PC-3 (cell line): ENCODE data around the gene PCDHA5. TPM values are rescaled to one million over a fixed set of nuclear protein-coding genes. Genes with fewer than 3 reads are reported as not detected.
A peak's percentile ranks its signal among the peaks of the same experiment; 100 is the strongest.
"Not testable (repeated sequence)": the region's sequence is repeated elsewhere in the genome, so short reads cannot be mapped to it uniquely, and the experiment has no call there.

Source experiments
- ATAC-seq: fragments of 200-7000 bp; cut with Tn5 transposase; 2 replicates; pipeline ENCODE4 v1.9.1; 2020; ENCODE audit warnings: mild to moderate bottlenecking, moderate library complexity
- BruUV-seq: library from RNA; stranded (reverse); fragments of 400-500 nt; replicated peaks from 2 replicates; lab custom pipeline; 2021; lab: Mats Ljungman, UMichigan
- CTCF ChIA-PET: fragments of 300-600 bp; sonication (Branson Sonifier 250); formaldehyde crosslinking; loops from one replicate; lab custom pipeline; 2022; ENCODE audit warnings: antibody characterized with exemption; lab: Charles Lee
- POLR2A ChIA-PET: fragments of 300-600 bp; sonication (Branson Sonifier 250); formaldehyde crosslinking; loops from one replicate; lab custom pipeline; 2022; ENCODE audit warnings: antibody characterized with exemption; ENCODE audit not compliant: unreplicated experiment; lab: Charles Lee
- DNase-seq: peaks from one replicate; pipeline ENCODE4 v3.0.0-alpha.2; 2015
- H2AFZ ChIP-seq: fragments of 300-600 bp; sonication (generic); 2 replicates; pipeline ENCODE4 v1.6.0; 2016; ENCODE audit warnings: antibody characterized with exemption, low read length
- H3F3A ChIP-seq: fragments of 300-600 bp; sonication (generic); one replicate; pipeline ENCODE4 v1.6.0; 2017; ENCODE audit warnings: antibody characterized with exemption, low read length, control low read depth, mild to moderate bottlenecking; ENCODE audit not compliant: unreplicated experiment
- H3K27ac ChIP-seq: fragments of 300-600 bp; sonication (generic); 2 replicates; pipeline ENCODE4 v1.5.1; 2016; ENCODE audit warnings: mild to moderate bottlenecking, low read length
- H3K27me3 ChIP-seq: fragments of 300-600 bp; sonication (generic); 2 replicates; pipeline ENCODE4 v1.6.1; 2016; ENCODE audit warnings: low read length, mixed read lengths
- H3K36me3 ChIP-seq: fragments of 300-600 bp; sonication (generic); 2 replicates; pipeline ENCODE4 v1.6.1; 2016; ENCODE audit warnings: low read depth, mixed run types, low read length, mixed read lengths
- H3K4me1 ChIP-seq: fragments of 300-600 bp; sonication (generic); 2 replicates; pipeline ENCODE4 v1.5.1; 2016; ENCODE audit warnings: low read length; ENCODE audit not compliant: insufficient read depth
- H3K4me2 ChIP-seq: fragments of 300-600 bp; sonication (generic); 2 replicates; pipeline ENCODE4 v1.6.0; 2016; ENCODE audit warnings: low read length
- H3K4me3 ChIP-seq: fragments of 300-600 bp; sonication (generic); 2 replicates; pipeline ENCODE4 v1.5.1; 2016; ENCODE audit warnings: mild to moderate bottlenecking, low read length, mixed read lengths
- H3K79me2 ChIP-seq: fragments of 300-600 bp; sonication (generic); 2 replicates; pipeline ENCODE4 v1.6.1; 2017; ENCODE audit warnings: low read length, mixed read lengths
- H3K9ac ChIP-seq: fragments of 300-600 bp; sonication (generic); 2 replicates; pipeline ENCODE4 v1.6.0; 2016; ENCODE audit warnings: mild to moderate bottlenecking, low read length
- H3K9me2 ChIP-seq: fragments of 300-600 bp; sonication (generic); replicated peaks from 2 replicates; pipeline ENCODE4 v1.6.1; 2016; ENCODE audit warnings: mixed run types, low read length, mixed read lengths
- H3K9me3 ChIP-seq: fragments of 300-600 bp; sonication (generic); 2 replicates; pipeline ENCODE4 v1.6.1; 2016; ENCODE audit warnings: low read length, mixed read lengths
- H4K20me1 ChIP-seq: fragments of 300-600 bp; sonication (generic); 2 replicates; pipeline ENCODE4 v1.6.1; 2016; ENCODE audit warnings: low read length, mixed read lengths
- EZH2 ChIP-seq: fragments of 300-600 bp; sonication (generic); IDR thresholded peaks from one replicate; pipeline ENCODE4 v1.6.1; 2017; ENCODE audit warnings: antibody characterized with exemption, mild to moderate bottlenecking, low read length; ENCODE audit not compliant: unreplicated experiment
- EZH2phosphoT487 ChIP-seq: fragments of 300-600 bp; sonication (generic); IDR thresholded peaks from 2 replicates; pipeline ENCODE4 v1.6.1; 2018; ENCODE audit warnings: mild to moderate bottlenecking, antibody characterized with exemption, low read length, borderline replicate concordance
- intact Hi-C: fragments of 100-400 bp; cut with micrococcal nuclease; formaldehyde crosslinking; loops from 2 replicates; pipeline ENCODE4 v1.9.0; 2023
- total RNA-seq: library from RNA; depleted of rRNA; stranded (reverse); fragments of >200 nt; gene quantifications from 2 replicates; pipeline ENCODE4 v1.2.3, GENCODE V29; 2014
- TF ChIP-seq, protein P1 (sequence below): fragments of 300-600 bp; sonication (generic); conservative IDR thresholded peaks from 2 replicates; pipeline ENCODE4 v1.5.1; 2017; ENCODE audit warnings: antibody characterized with exemption, low read depth, mild to moderate bottlenecking, low read length

Gene PCDHA5
- total RNA-seq, 1 experiment from 2014 or later: 1.5 TPM

DNA sequence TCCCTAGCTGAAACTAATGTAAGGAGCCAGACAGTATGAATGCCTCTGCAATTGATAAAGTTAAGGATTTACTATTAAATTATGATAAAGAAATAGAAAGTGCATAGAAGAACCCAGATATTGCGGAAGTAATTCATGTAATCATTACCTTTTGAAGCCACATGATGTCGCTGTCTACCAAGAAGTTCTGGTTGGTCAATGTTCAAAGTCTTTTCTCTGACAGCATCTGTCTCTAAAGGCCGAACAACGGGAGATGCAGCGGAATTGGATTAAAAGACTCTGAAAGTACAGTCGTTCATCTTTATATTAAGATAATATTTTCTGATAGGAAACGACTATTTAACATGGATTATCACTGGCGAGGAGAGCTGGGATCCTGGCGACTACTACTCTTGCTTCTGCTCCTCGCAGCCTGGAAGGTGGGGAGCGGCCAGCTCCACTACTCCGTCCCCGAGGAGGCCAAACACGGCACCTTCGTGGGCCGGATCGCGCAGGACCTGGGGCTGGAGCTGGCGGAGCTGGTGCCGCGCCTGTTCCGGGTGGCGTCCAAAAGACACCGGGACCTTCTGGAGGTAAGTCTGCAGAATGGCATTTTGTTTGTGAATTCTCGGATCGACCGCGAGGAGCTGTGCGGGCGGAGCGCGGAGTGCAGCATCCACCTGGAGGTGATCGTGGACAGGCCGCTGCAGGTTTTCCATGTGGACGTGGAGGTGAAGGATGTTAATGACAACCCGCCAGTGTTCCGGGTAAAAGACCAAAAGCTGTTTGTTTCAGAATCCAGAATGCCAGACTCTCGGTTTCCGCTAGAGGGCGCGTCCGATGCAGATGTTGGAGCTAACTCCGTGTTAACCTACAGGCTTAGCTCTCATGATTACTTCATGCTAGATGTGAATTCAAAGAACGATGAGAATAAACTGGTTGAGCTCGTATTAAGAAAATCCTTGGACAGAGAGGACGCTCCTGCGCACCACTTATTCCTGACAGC is 19.9 kb downstream of the PCDHA5 start, which contains the start of gene PCDHA8:
Gene PCDHA8 (plus strand): TSS at position 210 of the 985 bp plus-strand sequence. CDS start 135 bp downstream, at position 345.
- no peaks in the 10 kb centered on the region for H3K27me3 ChIP-seq
- POLR2A ChIA-PET: interaction anchor here (0.6 to 0.7 kb wide), 2 partner anchors 157 to 556 kb away, joined by 3 to 7 read pairs; no protein-coding TSS in a partner anchor
- no peaks in the 10 kb centered on the region for H3K9me3 ChIP-seq
- no peaks in the 10 kb centered on the region for H3K36me3 ChIP-seq
- H3K4me2 ChIP-seq: peak within 1 kb of the TSS; percentile 91
- CTCF ChIA-PET: interaction anchor here (0.5 to 1.5 kb wide), 13 partner anchors 20 to 1798 kb away, joined by 3 to 34 read pairs (median 4); partner anchors contain the start of genes PCDHA5 and PCDHB1
- ATAC-seq (peak; percentile 92), DNase-seq (peak; percentile 73)
- no peaks in the 10 kb centered on the region for H4K20me1 ChIP-seq
- no peaks in the 10 kb centered on the region for H3K79me2 ChIP-seq
- H3K9ac ChIP-seq: peak within 1 kb of the TSS; percentile 44; the same call in 1 of the 2 replicates
- H3K4me3 ChIP-seq: peak within 1 kb of the TSS; percentile 74
- no peaks in the 10 kb centered on the region for H3F3A ChIP-seq
- no peaks in the 10 kb centered on the region for H3K4me1 ChIP-seq
- no peak for TF ChIP-seq EZH2phosphoT487
- TF ChIP-seq, protein P1, sequence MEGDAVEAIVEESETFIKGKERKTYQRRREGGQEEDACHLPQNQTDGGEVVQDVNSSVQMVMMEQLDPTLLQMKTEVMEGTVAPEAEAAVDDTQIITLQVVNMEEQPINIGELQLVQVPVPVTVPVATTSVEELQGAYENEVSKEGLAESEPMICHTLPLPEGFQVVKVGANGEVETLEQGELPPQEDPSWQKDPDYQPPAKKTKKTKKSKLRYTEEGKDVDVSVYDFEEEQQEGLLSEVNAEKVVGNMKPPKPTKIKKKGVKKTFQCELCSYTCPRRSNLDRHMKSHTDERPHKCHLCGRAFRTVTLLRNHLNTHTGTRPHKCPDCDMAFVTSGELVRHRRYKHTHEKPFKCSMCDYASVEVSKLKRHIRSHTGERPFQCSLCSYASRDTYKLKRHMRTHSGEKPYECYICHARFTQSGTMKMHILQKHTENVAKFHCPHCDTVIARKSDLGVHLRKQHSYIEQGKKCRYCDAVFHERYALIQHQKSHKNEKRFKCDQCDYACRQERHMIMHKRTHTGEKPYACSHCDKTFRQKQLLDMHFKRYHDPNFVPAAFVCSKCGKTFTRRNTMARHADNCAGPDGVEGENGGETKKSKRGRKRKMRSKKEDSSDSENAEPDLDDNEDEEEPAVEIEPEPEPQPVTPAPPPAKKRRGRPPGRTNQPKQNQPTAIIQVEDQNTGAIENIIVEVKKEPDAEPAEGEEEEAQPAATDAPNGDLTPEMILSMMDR: peak; percentile 69
- H3K27ac ChIP-seq: no peak within 1 kb of the TSS
- intact Hi-C loops: loop anchor here (1.0 to 10.0 kb wide), 5 partner anchors 34 to 724 kb away; partner anchors contain the start of genes PCDHA12, PCDHA13 and PCDHA4
- BruUV-seq: no TSS peak
- H3K9me2 ChIP-seq: no peaks in the 10 kb centered on the region
- H2AFZ ChIP-seq: peak within 1 kb of the TSS; percentile 93

GRCh38 chr5:140842798-140843733 is 21.7 kb downstream of the PCDHA5 start:
- CTCF ChIA-PET: no interaction called here
- intact Hi-C loops: loop anchor here (10.0 kb wide), 1 partner anchor 722 kb away; no protein-coding TSS in a partner anchor
- no peak for ATAC-seq

GRCh38 chr5:140848139-140849102 is 27.0 kb downstream of the PCDHA5 start, which contains the start of gene PCDHA9:
Gene PCDHA9 (plus strand): TSS chr5:140848382. CDS start chr5:140848496, 114 bp downstream.
- H3K27me3 ChIP-seq, H3K9me2 ChIP-seq, POLR2A ChIA-PET, H3K9ac ChIP-seq, BruUV-seq, H3K27ac ChIP-seq, H3F3A ChIP-seq, H2AFZ ChIP-seq, CTCF ChIA-PET, ATAC-seq, H3K9me3 ChIP-seq, H3K4me2 ChIP-seq, H4K20me1 ChIP-seq, DNase-seq, H3K79me2 ChIP-seq, H3K4me3 ChIP-seq, H3K36me3 ChIP-seq, H3K4me1 ChIP-seq: not testable (repeated sequence)
- intact Hi-C loops: loop anchor here (10.0 kb wide), 1 partner anchor 716 kb away; no protein-coding TSS in a partner anchor

More at GRCh38 chr5:140842798-140843733, 21.7 kb downstream of the PCDHA5 start:
- no peak for DNase-seq
- TF ChIP-seq EZH2phosphoT487: no peak
- no peak for TF ChIP-seq EZH2
- TF ChIP-seq, protein P1: no peak
- no peaks in the 10 kb centered on the region for H3K79me2 ChIP-seq
- H4K20me1 ChIP-seq: no peaks in the 10 kb centered on the region
- H3K27me3 ChIP-seq: no peaks in the 10 kb centered on the region
- no TSS peak for BruUV-seq
- no peak overlapping the region for H3K4me3 ChIP-seq
- H3K9me2 ChIP-seq: no peaks in the 10 kb centered on the region
- no peaks in the 10 kb centered on the region for H3F3A ChIP-seq
- POLR2A ChIA-PET: no interaction called here
- H3K9me3 ChIP-seq: no peaks in the 10 kb centered on the region
- H3K4me2 ChIP-seq: no peak overlapping the region
- no peak overlapping the region for H3K9ac ChIP-seq
- H2AFZ ChIP-seq: no peak overlapping the region
- H3K36me3 ChIP-seq: no peaks in the 10 kb centered on the region
- no peaks in the 10 kb centered on the region for H3K4me1 ChIP-seq
- no peak overlapping the region for H3K27ac ChIP-seq
